Measurements from ENCODE around the gene MZF1. TPM values are rescaled to one million over a fixed set of nuclear protein-coding genes. Genes with fewer than 3 reads are reported as not detected.

MZF1 gene
- total and polyA plus RNA-seq, 9 of the 15 experiments (the other 6 are each of a cell fraction or from before 2014, with no cell fraction given): 0.31 to 29.3 (median 11.5) TPM

- TF ChIP-seq ZNF707 (CRISPR knock-in tag; conservative IDR thresholded peaks at IDR 0.05): no peak
- peak; percentile 49 for TF ChIP-seq RBFOX2 (IDR thresholded peaks at IDR 0.05; ENCODE audit: low read depth, low read length)
- TF ChIP-seq FOXJ2 (tag; IDR thresholded peaks at IDR 0.05): no peak
- no peak for TF ChIP-seq ZNF165 (CRISPR knock-in tag; IDR thresholded peaks at IDR 0.05; ENCODE audit: borderline replicate concordance)
- TF ChIP-seq POLR2G (IDR thresholded peaks at IDR 0.05; ENCODE audit: low read depth, low read length): peak; percentile 66
- TF ChIP-seq SAP30 (IDR thresholded peaks at IDR 0.05; ENCODE audit: borderline replicate concordance, insufficient read depth, low read depth, low read length, poor library complexity, severe bottlenecking): no peak
- TF ChIP-seq JUNB (CRISPR knock-in tag; conservative IDR thresholded peaks at IDR 0.05): no peak
- no peak for TF ChIP-seq ZNF24 (IDR thresholded peaks at IDR 0.05)
- no peak for TF ChIP-seq PTRF (tag; IDR thresholded peaks at IDR 0.05)
- TF ChIP-seq FOXO4 (CRISPR knock-in tag; IDR thresholded peaks at IDR 0.05): no peak
- no peak for TF ChIP-seq GATA2 (CRISPR knock-in tag; IDR thresholded peaks at IDR 0.05)
- no peak for TF ChIP-seq ZBTB8A (IDR thresholded peaks at IDR 0.05; ENCODE audit: partially characterized antibody)
- no peak for TF ChIP-seq MTA2 (IDR thresholded peaks at IDR 0.05; ENCODE audit: low read depth)
- TF ChIP-seq ZBTB34 (CRISPR knock-in tag; IDR thresholded peaks at IDR 0.05): no peak
- TF ChIP-seq MXD1 (CRISPR knock-in tag; IDR thresholded peaks at IDR 0.05; ENCODE audit: borderline replicate concordance, poor library complexity, severe bottlenecking): no peak
- no peak for TF ChIP-seq ZNF23 (CRISPR knock-in tag; IDR thresholded peaks at IDR 0.05)
- FAIRE-seq: no peak
- Histone ChIP-seq H3K79me2 (ENCODE audit: control insufficient read depth, insufficient read depth, low read length) (peaks cover 17% of the 10 kb centered on the region), H3K27me3 (ENCODE audit: control insufficient read depth in 2 of 2, insufficient read depth in 2 of 2, low read length in 2 of 2) (no peaks in the 10 kb centered on the region), H3K4me2 (ENCODE audit: insufficient read depth, low read length) (no peak overlapping the region), H3K4me1 (replicated peaks in 1 of 2; ENCODE audit: control insufficient read depth in 2 of 2, insufficient read depth in 2 of 2, low read length in 2 of 2) (peaks cover 25 to 33% of the 10 kb centered on the region in 2 experiments; a peak in 4 of 5 replicates), H3K9me3 (replicated peaks; ENCODE audit: control insufficient read depth, insufficient read depth, low read depth, low read length) (no peaks in the 10 kb centered on the region), H3K36me3 (ENCODE audit: control insufficient read depth, insufficient read depth, low read length) (peaks cover 42% of the 10 kb centered on the region; the same call in 2 of the 3 replicates), H2AFZ (ENCODE audit: low read depth, low read length) (no peak overlapping the region), H3K9me1 (ENCODE audit: control insufficient read depth, insufficient read depth, low read length) (no peaks in the 10 kb centered on the region), H3K4me3 (no peak overlapping the region), H4K20me1 (replicated peaks; ENCODE audit: control insufficient read depth, insufficient read depth, low read length) (no peaks in the 10 kb centered on the region), H3K27ac (ENCODE audit: extremely low read depth, low read depth, low read length) (no peak overlapping the region; the same call in 2 of the 3 replicates), H3K9ac (ENCODE audit: insufficient read depth in 1 of 2, low read depth in 2 of 2, low read length in 2 of 2) (no peak overlapping the region; a peak in 1 of 4 replicates)
- 86% methylated on average over 19 of the region's 25 CpGs for WGBS (ENCODE audit: insufficient coverage, low coverage, missing lambda C conversion rate)
- DNase-seq (ENCODE audit: extremely low read depth in 1 of 4, low spot score in 3 of 4): no peak
- intact Hi-C loops (cut with micrococcal nuclease) (no loop called here), in situ Hi-C loops (cut with MboI) (no loop called here)
- ChIA-PET CTCF (ENCODE audit: low intra/inter-chr PET ratio) (no interaction called here), POLR2A (interaction anchor here (0.7 to 2.9 kb wide), 3 partner anchors 7 to 16 kb away, joined by 3 to 24 read pairs (median 4); partner anchors contain the start of gene CHMP2A)
- BruUV-seq (replicated peaks): no TSS peak
- no peak for ATAC-seq
Observed at GRCh38 chr19:58570770-58571574, 2.2 kb downstream of the MZF1 start.

Data from K562 (cell line).